GM12801 (cell line): ENCODE results near the gene TRNAU1AP.

ENCODE experiments used
- CTCF ChIP-seq: IDR thresholded peaks from one replicate; pipeline ENCODE4 v1.5.1; 2011; ENCODE audit warnings: control low read depth; ENCODE audit not compliant: insufficient read length; ENCODE audit errors: extremely low read depth

Gene TRNAU1AP

GRCh38 chr1:28606771-28607170 lies 53.9 kb downstream of the TRNAU1AP start:
- no peak for TF ChIP-seq CTCF

GRCh38 chr1:28613175-28613574 lies 60.3 kb downstream of the TRNAU1AP start:
- TF ChIP-seq CTCF, result no peak
